GM18499 (cell line): ENCODE results near the gene RIPK3.

ENCODE experiments used
- ATAC-seq: cut with Tn5 transposase; IDR thresholded peaks from one replicate; pipeline ENCODE4 v1.9.1; 2021; ENCODE audit warnings: moderate number of reproducible peaks; ENCODE audit not compliant: insufficient read depth, unreplicated experiment

Gene RIPK3

GRCh38 chr14:24309538-24310264 is 30.1 kb downstream of the RIPK3 start, which contains the start of gene LTB4R2:
Gene LTB4R2 (plus strand): TSS chr14:24310140. CDS start chr14:24310665, 525 bp downstream.
- no peak for ATAC-seq

GRCh38 chr14:24308342-24309124 is 31.3 kb downstream of the RIPK3 start:
- no peak for ATAC-seq

- no peak for ATAC-seq
Observed at GRCh38 chr14:24307575-24308341, 32.0 kb downstream of the RIPK3 start, which contains the start of gene CIDEB. Gene CIDEB (minus strand): TSS chr14:24307977. CDS start chr14:24307858, 119 bp downstream.

GRCh38 chr14:24307156-24307574 is 32.6 kb downstream of the RIPK3 start:
- no peak for ATAC-seq

GRCh38 chr14:24304019-24304387 is 35.8 kb downstream of the RIPK3 start:
- no peak for ATAC-seq

GRCh38 chr14:24300326-24300980 is 39.3 kb downstream of the RIPK3 start:
- ATAC-seq: no peak

- peak; percentile 42 for ATAC-seq
Observed at GRCh38 chr14:24299255-24300191, 40.3 kb downstream of the RIPK3 start, which contains the start of the genes DHRS1 and NOP9. Gene DHRS1 (minus strand): TSS chr14:24299780. CDS start chr14:24299106, 674 bp downstream. Gene NOP9 (plus strand): TSS chr14:24299850. CDS start chr14:24299955, 105 bp downstream.

- ATAC-seq: peak; percentile 2
Observed at GRCh38 chr14:24298892-24299254, 40.9 kb downstream of the RIPK3 start.

- ATAC-seq: no peak
Observed at GRCh38 chr14:24297190-24297964, 42.4 kb downstream of the RIPK3 start.

GRCh38 chr14:24296341-24297157 is 43.2 kb downstream of the RIPK3 start:
- peak; percentile 69 for ATAC-seq

GRCh38 chr14:24293525-24293924 is 46.3 kb downstream of the RIPK3 start:
- ATAC-seq: no peak

GRCh38 chr14:24292118-24292807 is 47.5 kb downstream of the RIPK3 start:
- no peak for ATAC-seq

- ATAC-seq: no peak
Observed at GRCh38 chr14:24291446-24292117, 48.2 kb downstream of the RIPK3 start.

GRCh38 chr14:24290746-24291145 is 49.0 kb downstream of the RIPK3 start:
- ATAC-seq: no peak

GRCh38 chr14:24289649-24290280 is 50.0 kb downstream of the RIPK3 start:
- no peak for ATAC-seq

- no peak for ATAC-seq
Observed at GRCh38 chr14:24286996-24287395, 52.8 kb downstream of the RIPK3 start.
